ENCODE measurements around the gene S100A1.

S100A1 gene

GRCh38 chr1:153680120-153680403 is 51.8 kb downstream of the S100A1 start:
- DNase-seq (ENCODE audit: low read depth, low spot score): no peak

All from smooth muscle cell of the brain vasculature (primary cell).